Measurements from ENCODE around the gene CYB5RL. TPM values are rescaled to one million over a fixed set of nuclear protein-coding genes. Genes with fewer than 3 reads are reported as not detected.
"Not testable (repeated sequence)": the region's sequence is repeated elsewhere in the genome, so short reads cannot be mapped to it uniquely, and the experiment has no call there.

CYB5RL gene, protein sequence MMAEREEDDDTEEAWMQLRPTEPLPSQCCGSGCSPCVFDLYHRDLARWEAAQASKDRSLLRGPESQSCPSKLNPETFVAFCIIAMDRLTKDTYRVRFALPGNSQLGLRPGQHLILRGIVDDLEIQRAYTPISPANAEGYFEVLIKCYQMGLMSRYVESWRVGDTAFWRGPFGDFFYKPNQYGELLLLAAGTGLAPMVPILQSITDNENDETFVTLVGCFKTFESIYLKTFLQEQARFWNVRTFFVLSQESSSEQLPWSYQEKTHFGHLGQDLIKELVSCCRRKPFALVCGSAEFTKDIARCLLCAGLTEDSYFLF
- 3.6 and 3.8 TPM in 2 replicates for total RNA-seq (2014; rRNA removed; shearing (Covaris generic); ENCODE audit: low replicate concordance)

DNA sequence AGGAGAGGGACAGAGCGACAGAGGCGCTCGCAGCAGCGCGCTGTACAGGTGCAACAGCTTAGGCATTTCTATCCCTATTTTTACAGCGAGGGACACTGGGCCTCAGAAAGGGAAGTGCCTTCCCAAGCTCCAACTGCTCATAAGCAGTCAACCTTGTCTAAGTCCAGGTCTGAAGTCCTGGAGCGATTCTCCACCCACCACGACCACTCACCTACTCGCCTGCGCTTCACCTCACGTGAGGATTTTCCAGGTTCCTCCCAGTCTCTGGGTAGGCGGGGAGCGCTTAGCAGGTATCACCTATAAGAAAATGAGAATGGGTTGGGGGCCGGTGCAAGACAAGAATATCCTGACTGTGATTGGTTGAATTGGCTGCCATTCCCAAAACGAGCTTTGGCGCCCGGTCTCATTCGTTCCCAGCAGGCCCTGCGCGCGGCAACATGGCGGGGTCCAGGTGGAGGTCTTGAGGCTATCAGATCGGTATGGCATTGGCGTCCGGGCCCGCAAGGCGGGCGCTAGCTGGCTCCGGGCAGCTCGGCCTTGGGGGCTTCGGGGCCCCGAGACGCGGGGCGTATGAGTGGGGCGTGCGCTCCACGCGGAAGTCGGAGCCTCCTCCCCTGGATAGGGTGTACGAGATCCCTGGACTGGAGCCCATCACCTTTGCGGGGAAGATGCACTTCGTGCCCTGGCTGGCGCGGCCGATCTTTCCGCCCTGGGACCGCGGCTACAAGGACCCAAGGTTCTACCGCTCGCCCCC lies at the start of gene CYB5RL, which contains the start of gene MRPL37:
TSS of gene CYB5RL (minus strand) at position 266 of the 754 bp plus-strand sequence. CDS start 4,414 bp downstream, outside the sequence.
TSS of gene MRPL37 (plus strand) at position 403 of the 754 bp plus-strand sequence. CDS start at position 480, 77 bp downstream.
- in situ Hi-C loops (cut with HindIII; ENCODE audit: low pct_unique_long_range_greater_than_20kb, low sequenced_read_pairs) = no loop called here

GRCh38 chr1:54248966-54249365 lies 49.1 kb upstream of the CYB5RL start:
- DNase-seq (ENCODE audit: low read depth) = no peak
- in situ Hi-C loops (cut with HindIII; ENCODE audit: low pct_unique_long_range_greater_than_20kb, low sequenced_read_pairs) = no loop called here

More for the DNA sequence above, at the start of gene CYB5RL, which contains the start of gene MRPL37:
- DNase-seq (ENCODE audit: low read depth) = peak; percentile 93

- in situ Hi-C loops (cut with HindIII; ENCODE audit: low pct_unique_long_range_greater_than_20kb, low sequenced_read_pairs) = no loop called here
- DNase-seq (ENCODE audit: low read depth) = no peak
These were observed 48.2 kb upstream of the CYB5RL start for GRCh38 chr1:54247863-54248515.

DNA sequence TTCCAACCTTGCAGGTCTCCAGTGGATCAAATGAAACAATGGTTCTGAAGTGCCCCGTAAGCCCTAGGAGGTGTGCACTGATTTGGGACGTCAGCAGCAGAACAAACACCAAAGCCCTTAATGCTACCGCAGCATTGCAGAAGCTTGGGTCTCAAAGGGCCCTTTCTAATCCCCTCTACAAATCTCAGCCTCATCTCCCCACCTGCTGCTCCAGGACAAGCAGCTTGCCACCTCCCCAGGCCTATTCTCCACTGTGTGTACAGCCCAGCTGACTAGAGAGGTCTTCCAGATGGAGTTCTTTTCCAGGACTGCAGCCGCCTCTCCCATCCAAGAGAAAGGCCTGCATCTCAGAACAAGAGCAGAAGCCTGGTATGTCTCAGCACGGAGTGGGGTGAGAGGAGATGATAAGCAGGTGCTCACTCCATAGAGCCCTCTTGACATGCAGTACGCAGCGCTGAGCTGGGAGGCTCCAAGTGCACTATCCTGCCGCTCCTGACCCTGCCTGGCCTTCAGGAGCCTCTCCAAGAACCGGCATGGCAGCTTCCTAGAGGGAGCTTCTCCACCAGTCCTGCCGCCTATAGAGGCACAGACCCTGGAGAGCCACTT lies 46.4 kb upstream of the CYB5RL start:
- in situ Hi-C loops (cut with HindIII; ENCODE audit: low pct_unique_long_range_greater_than_20kb, low sequenced_read_pairs) = no loop called here
- no peak for DNase-seq (ENCODE audit: low read depth)

- no peak for DNase-seq (ENCODE audit: low read depth)
- in situ Hi-C loops (cut with HindIII; ENCODE audit: low pct_unique_long_range_greater_than_20kb, low sequenced_read_pairs) = no loop called here
These were observed 45.7 kb upstream of the CYB5RL start for GRCh38 chr1:54245501-54245900.

DNA sequence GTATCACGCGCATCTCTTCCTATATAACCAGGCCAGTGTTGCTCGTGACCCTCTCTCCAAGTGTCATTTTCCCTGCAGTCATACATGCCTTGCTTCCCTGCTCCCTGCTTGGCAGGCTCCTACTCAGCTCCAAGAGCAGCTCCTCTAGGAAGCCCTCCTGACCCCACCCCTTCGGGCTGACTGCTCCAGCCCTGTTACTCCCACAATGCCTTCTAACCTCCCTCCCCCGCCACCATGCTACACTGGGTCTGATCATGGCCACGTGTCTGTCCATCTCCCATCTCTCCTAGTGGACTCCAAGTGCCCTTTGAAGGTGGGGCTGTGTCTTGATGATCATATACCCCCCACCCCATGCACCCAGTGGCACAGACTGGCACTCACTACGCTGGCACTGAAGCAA lies 44.8 kb upstream of the CYB5RL start:
- in situ Hi-C loops (cut with HindIII; ENCODE audit: low pct_unique_long_range_greater_than_20kb, low sequenced_read_pairs) = no loop called here
- DNase-seq (ENCODE audit: low read depth) = no peak

DNA sequence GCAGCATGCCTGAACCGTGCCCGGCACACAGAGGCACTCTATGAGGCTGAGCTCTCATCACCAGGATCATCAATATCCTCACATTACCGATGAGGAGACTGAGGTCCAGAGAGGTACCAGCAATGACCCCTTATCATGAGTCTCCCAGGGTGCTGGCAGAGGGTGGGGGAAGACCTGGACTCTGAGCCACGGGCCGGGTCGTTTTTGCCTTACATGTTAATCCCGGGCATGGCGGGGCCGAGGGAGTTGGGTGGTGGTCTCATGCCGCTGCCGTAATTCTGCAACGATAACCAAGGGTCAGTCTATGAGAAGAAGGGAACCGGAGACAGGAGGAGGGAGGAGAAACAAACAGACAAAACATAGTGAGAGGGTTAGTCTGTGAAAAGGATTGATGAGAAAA lies 43.2 kb upstream of the CYB5RL start:
- in situ Hi-C loops (cut with HindIII; ENCODE audit: low pct_unique_long_range_greater_than_20kb, low sequenced_read_pairs) = no loop called here
- DNase-seq (ENCODE audit: low read depth) = no peak

DNA sequence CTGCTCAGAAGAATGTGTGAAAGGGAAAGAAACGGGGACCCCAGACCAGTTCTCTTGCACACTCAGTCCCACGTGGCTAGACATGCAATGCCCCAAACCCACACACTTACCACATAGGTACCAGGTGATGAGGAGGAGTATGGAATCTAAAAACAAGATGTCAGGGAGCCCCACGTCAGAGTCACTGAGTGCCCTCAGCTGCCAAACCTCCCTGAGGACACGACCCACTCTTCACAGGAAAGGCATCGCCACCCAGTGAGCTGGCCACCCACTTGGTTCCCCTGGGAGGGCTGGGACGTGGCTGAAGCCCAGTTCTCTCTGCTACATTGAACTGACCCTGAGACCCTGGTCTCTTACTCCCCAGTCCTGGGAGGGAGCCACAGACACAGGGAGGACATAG lies 41.5 kb upstream of the CYB5RL start:
- no peak for DNase-seq (ENCODE audit: low read depth)
- in situ Hi-C loops (cut with HindIII; ENCODE audit: low pct_unique_long_range_greater_than_20kb, low sequenced_read_pairs) = no loop called here

DNA sequence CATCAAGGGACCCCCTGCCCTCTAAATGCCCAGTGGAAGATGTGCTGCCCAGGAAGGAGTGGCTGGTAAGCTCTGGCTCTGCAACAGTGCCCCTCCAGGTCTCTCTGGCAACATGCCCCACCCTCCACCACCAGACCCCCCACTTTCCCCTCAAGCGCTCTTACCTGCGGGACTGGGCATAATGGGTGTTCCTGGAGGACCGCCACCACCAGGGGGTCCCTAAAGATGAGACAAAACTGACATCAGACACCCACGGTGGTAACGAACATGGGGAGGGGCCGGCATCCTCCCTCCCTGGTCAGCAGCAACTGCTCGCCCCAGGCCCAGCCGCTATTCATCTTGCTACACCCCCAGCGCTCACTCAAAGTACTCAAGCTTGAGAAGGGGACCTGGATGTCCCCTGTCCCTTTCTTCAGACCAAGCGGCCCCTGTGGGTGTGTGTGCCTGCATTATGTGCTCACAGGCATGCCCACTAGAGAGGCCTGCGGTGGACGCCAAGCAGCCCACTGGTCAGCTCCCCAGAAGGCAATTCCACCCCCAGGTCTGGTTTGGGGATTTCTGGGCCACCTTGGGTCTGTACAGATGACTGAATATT lies 41.0 kb upstream of the CYB5RL start:
- in situ Hi-C loops (cut with HindIII; ENCODE audit: low pct_unique_long_range_greater_than_20kb, low sequenced_read_pairs) = no loop called here
- no peak for DNase-seq (ENCODE audit: low read depth)

DNA sequence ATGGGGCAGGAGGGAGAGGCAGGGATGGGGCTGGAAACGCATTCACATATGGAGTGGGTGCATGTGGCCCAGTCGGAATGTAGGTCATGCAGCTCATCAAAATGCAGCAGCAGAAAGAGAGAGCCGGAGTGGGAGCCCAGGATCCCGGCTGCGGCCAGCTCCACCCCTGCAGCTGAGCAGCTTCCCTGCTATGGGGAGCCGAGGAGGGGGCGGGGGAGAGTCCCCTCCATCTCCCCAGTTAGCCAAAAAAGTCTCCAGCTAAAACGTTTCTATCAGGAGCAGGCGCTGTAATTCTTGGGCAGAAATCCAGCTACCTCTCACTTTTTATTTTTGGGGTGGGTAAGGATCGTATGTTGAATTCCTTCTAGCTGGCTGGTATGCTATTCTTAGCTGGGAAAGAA lies 39.8 kb upstream of the CYB5RL start:
- DNase-seq (ENCODE audit: low read depth) = no peak
- in situ Hi-C loops (cut with HindIII; ENCODE audit: low pct_unique_long_range_greater_than_20kb, low sequenced_read_pairs) = no loop called here

- in situ Hi-C loops (cut with HindIII; ENCODE audit: low pct_unique_long_range_greater_than_20kb, low sequenced_read_pairs) = no loop called here
These were observed 39.2 kb upstream of the CYB5RL start for GRCh38 chr1:54239035-54239383.

GRCh38 chr1:54238353-54239034 lies 38.7 kb upstream of the CYB5RL start:
- no peak for DNase-seq (ENCODE audit: low read depth)
- in situ Hi-C loops (cut with HindIII; ENCODE audit: low pct_unique_long_range_greater_than_20kb, low sequenced_read_pairs) = no loop called here

More at GRCh38 chr1:54239035-54239383, 39.2 kb upstream of the CYB5RL start:
- DNase-seq (ENCODE audit: low read depth) = no peak

DNA sequence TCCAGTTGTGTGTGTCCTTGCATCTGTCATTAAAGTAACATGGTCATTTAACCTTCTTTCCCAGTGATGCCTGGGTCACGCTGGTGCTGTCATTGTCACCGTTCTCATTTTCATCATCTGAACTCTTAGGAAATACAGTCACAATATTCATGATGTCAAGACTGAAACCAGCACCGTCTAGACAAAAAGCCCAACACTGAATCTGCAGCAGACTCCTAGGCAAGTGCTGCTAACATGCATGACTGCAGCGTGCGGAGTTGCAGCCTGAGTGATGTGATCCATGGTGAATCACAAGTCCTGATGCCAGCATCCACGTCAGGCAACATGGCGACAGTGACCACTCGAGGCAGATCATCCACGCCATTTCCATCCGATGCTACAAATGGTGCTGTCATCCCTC lies 37.8 kb upstream of the CYB5RL start:
- in situ Hi-C loops (cut with HindIII; ENCODE audit: low pct_unique_long_range_greater_than_20kb, low sequenced_read_pairs) = no loop called here
- DNase-seq (ENCODE audit: low read depth) = no peak

GRCh38 chr1:54234284-54234683 lies 34.5 kb upstream of the CYB5RL start:
- in situ Hi-C loops (cut with HindIII; ENCODE audit: low pct_unique_long_range_greater_than_20kb, low sequenced_read_pairs) = no loop called here
- no peak for DNase-seq (ENCODE audit: low read depth)

GRCh38 chr1:54233196-54233595 lies 33.4 kb upstream of the CYB5RL start:
- DNase-seq (ENCODE audit: low read depth); in situ Hi-C loops (cut with HindIII; ENCODE audit: low pct_unique_long_range_greater_than_20kb, low sequenced_read_pairs): not testable (repeated sequence)

DNA sequence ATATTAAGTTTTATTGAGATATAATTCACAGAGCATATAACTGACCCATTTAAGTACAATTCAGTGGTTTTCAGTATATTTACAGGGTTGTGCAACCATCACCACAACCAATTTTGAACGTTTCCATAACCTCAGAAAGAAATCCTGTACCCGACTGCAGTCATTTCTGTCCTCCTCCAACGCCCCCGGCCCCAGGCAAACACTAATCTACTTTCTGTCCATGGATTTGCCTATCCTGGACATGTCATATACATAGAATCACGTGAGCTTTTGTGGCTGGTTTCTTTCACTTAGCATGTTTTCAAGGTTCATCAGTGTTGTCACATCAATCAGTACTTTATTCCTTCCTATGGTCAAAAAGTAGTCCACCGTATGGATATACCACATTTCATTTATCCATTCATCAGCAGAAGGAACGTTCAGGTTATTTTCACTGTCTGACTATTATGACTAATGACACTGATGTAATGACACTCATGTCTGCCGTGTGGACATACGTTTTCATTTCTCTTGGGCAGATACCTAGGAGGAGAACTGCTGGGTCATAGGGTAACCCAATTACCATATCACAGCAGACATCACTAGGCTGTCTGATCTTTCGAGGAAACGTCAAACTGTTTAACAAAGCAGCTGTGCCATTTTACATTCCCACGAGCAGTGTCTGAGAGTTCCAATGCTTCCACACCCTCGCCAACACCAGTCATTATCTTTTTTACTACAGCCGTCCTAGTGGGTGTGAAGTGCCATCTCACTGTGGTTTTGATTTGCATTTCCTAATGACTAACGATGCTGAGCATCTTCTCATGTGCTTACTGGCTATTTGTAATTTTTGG lies 30.9 kb upstream of the CYB5RL start:
- in situ Hi-C loops (cut with HindIII; ENCODE audit: low pct_unique_long_range_greater_than_20kb, low sequenced_read_pairs) = no loop called here
- no peak for DNase-seq (ENCODE audit: low read depth)

DNA sequence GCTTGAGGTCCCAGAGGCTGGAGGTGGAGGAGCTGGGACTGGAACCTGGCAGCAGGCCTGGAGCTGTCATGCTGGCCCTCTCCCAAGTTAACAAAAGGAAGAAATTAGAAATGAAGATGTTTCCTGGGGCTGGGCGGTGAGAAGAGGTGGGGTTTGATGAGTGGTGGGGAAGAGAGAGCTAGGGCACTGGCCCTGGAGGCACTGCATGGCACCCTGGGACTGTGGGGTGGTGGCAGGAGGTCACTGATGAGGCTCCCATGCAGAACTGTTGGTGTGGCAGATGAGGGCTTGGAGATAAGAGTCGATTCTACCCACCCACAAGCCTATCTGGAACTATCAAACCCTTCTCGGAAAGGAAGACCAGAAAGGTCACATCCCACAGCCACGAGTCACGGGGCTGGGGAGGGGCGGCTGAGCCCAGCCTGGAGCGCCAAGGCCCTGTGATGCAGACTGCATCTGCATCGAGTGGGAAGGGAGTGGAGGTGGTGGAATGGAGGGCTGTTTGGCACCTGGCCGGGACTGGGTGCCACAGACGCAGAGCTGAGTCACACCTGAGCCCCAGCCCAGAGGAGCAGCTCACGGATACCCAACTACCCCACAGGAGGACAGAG lies 29.6 kb upstream of the CYB5RL start:
- peak; percentile 75 for DNase-seq (ENCODE audit: low read depth)
- in situ Hi-C loops (cut with HindIII; ENCODE audit: low pct_unique_long_range_greater_than_20kb, low sequenced_read_pairs) = no loop called here
